ENCODE measurements around the gene SPSB3. TPM values are rescaled to one million over a fixed set of nuclear protein-coding genes. Genes with fewer than 3 reads are reported as not detected.
"Not testable (repeated sequence)": the region's sequence is repeated elsewhere in the genome, so short reads cannot be mapped to it uniquely, and the experiment has no call there.

Gene SPSB3
- total and polyA plus RNA-seq, 2 experiments from 2014 or later: 27.1 to 34.7 TPM

GRCh38 chr16:1734123-1734522 is 48.2 kb downstream of the SPSB3 start (continued):
- TF ChIP-seq ETS1 (IDR thresholded peaks at IDR 0.05) (no peak), EZH2 (IDR thresholded peaks at IDR 0.05; ENCODE audit: low read depth, unreplicated experiment) (no peak), ZNF331 (CRISPR knock-in tag; IDR thresholded peaks at IDR 0.05; ENCODE audit: low read depth) (no peak), POLR2AphosphoS5 (IDR thresholded peaks at IDR 0.05; ENCODE audit: low read depth) (no peak), NANOG (IDR thresholded peaks at IDR 0.05; ENCODE audit: borderline replicate concordance) (no peak)

- not testable (repeated sequence) for ATAC-seq; H3K27me3 ChIP-seq (ENCODE audit: insufficient read depth); H3K27me3 Mint-ChIP-seq (ENCODE audit: insufficient read depth, low read depth, poor library complexity); H3K4me2 ChIP-seq; H3K9me2 ChIP-seq (ENCODE audit: insufficient read depth); H3K27ac ChIP-seq (ENCODE audit: low read depth); H2AFZ ChIP-seq; DNase-seq (ENCODE audit: low spot score); H3K4me1 Mint-ChIP-seq; H3K36me3 ChIP-seq (ENCODE audit: insufficient read depth); H3K27ac Mint-ChIP-seq; H3K79me2 ChIP-seq (replicated peaks; ENCODE audit: insufficient read depth); H3K4me1 ChIP-seq (ENCODE audit: insufficient read depth); H3K4me3 Mint-ChIP-seq; H4K20me1 ChIP-seq (replicated peaks; ENCODE audit: insufficient read depth); H3K9me3 Mint-ChIP-seq; H3K4me3 ChIP-seq
- peaks cover 22% of the 10 kb centered on the region for H3F3A ChIP-seq (replicated peaks; ENCODE audit: low read depth)
- peaks cover 26% of the 10 kb centered on the region for H3K36me3 Mint-ChIP-seq (ENCODE audit: low read depth)
Observed at GRCh38 chr16:1732551-1732987, 49.8 kb downstream of the SPSB3 start.

- no peak overlapping the region for H3K4me3 Mint-ChIP-seq
- H3K4me3 ChIP-seq: no peak overlapping the region
- no peaks in the 10 kb centered on the region for H3K79me2 ChIP-seq (replicated peaks; ENCODE audit: insufficient read depth)
- H3K9me2 ChIP-seq (ENCODE audit: insufficient read depth): no peaks in the 10 kb centered on the region
- no peak for TF ChIP-seq EZH2 (IDR thresholded peaks at IDR 0.05; ENCODE audit: low read depth, unreplicated experiment)
- no peak for TF ChIP-seq ETS1 (IDR thresholded peaks at IDR 0.05)
- no peak for TF ChIP-seq STAT1 (IDR thresholded peaks at IDR 0.05; ENCODE audit: unreplicated experiment)
- no peak for TF ChIP-seq ZNF114 (CRISPR knock-in tag; IDR thresholded peaks at IDR 0.05)
- no peak for TF ChIP-seq NANOG (IDR thresholded peaks at IDR 0.05; ENCODE audit: borderline replicate concordance)
- no peak for TF ChIP-seq ZNF331 (CRISPR knock-in tag; IDR thresholded peaks at IDR 0.05; ENCODE audit: low read depth)
- TF ChIP-seq JUNB (IDR thresholded peaks at IDR 0.05; ENCODE audit: unreplicated experiment): no peak
- no peak for TF ChIP-seq REST (IDR thresholded peaks at IDR 0.05; ENCODE audit: unreplicated experiment)
- no peak for TF ChIP-seq CREB1 (CRISPR knock-in tag; IDR thresholded peaks at IDR 0.05; ENCODE audit: low read depth)
- no peak overlapping the region for H3K27ac ChIP-seq (ENCODE audit: low read depth)
- no peak overlapping the region for H3K4me2 ChIP-seq
- no peak for DNase-seq (ENCODE audit: low spot score)
- H3K4me1 Mint-ChIP-seq: no peaks in the 10 kb centered on the region
- ATAC-seq: no peak
- no peaks in the 10 kb centered on the region for H4K20me1 ChIP-seq (replicated peaks; ENCODE audit: insufficient read depth)
- H3K4me1 ChIP-seq (ENCODE audit: insufficient read depth): no peaks in the 10 kb centered on the region
- peaks cover 10% of the 10 kb centered on the region for H3K27me3 Mint-ChIP-seq (ENCODE audit: insufficient read depth, low read depth, poor library complexity)
- no peaks in the 10 kb centered on the region for H3K27me3 ChIP-seq (ENCODE audit: insufficient read depth)
- peaks cover 26% of the 10 kb centered on the region for H3K36me3 Mint-ChIP-seq (ENCODE audit: low read depth)
- H3F3A ChIP-seq (replicated peaks; ENCODE audit: low read depth): peaks cover 22% of the 10 kb centered on the region
- H2AFZ ChIP-seq: no peak overlapping the region
- H3K9me3 Mint-ChIP-seq: peaks cover 3% of the 10 kb centered on the region; the same call in 1 of the 3 replicates
- no peak overlapping the region for H3K27ac Mint-ChIP-seq
- no peaks in the 10 kb centered on the region for H3K36me3 ChIP-seq (ENCODE audit: insufficient read depth)
Observed at GRCh38 chr16:1732071-1732470, 50.3 kb downstream of the SPSB3 start.

Data from GM23338 (cell line).